CD4-positive, alpha-beta T cell treated with Interleukin-10 for 1 hour (primary cell): ENCODE measurements around the gene RAB2B.
A peak's percentile ranks its signal among the peaks of the same experiment; 100 is the strongest.

Experiments
- DNase-seq: peaks from one replicate; pipeline ENCODE4 v3.0.0-alpha.2; 2020

Gene RAB2B

DNA sequence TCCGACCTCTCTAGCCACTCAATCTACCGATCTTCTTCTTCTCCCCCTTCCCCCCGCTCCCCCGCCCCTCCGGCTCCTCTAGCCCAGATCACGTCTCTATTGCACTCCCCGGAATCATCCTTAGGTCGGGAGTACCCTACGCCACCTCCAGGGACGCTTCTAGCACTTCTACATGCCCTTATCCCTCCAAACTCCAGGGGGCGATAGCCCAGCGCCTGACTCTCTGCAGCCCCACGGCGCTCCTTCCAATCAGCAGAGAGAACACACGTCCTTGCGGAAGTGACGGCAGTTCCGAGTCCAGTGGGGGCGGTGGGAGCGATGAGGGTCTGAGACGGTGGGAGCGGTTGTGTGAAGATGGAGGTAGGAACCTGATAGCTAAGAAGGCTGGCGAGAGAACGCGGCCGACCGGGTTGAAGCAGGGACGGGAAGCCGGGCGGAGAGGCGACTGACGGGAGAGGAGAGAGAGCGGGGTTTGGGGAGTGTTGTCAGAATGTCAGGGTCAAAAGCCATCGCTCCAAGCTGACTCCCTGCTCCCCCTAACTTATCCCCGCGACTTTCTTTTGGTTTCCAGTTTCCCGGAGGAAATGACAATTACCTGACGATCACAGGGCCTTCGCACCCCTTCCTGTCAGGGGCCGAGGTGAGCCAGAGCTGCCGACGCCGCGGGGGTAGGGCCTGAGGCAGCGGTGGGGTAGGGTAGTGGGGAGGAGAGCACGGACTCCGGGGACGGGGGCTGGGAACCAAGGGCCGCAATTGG is at the start of gene RAB2B, which contains the start of gene TOX4:
Gene RAB2B (minus strand): TSS at position 35 of the 757 bp plus-strand sequence. CDS start 87 bp downstream, outside the sequence.
Gene TOX4 (plus strand): TSS at position 271 of the 757 bp plus-strand sequence. CDS start 84 bp downstream, at position 355.
- DNase-seq: peak; percentile 99

DNA sequence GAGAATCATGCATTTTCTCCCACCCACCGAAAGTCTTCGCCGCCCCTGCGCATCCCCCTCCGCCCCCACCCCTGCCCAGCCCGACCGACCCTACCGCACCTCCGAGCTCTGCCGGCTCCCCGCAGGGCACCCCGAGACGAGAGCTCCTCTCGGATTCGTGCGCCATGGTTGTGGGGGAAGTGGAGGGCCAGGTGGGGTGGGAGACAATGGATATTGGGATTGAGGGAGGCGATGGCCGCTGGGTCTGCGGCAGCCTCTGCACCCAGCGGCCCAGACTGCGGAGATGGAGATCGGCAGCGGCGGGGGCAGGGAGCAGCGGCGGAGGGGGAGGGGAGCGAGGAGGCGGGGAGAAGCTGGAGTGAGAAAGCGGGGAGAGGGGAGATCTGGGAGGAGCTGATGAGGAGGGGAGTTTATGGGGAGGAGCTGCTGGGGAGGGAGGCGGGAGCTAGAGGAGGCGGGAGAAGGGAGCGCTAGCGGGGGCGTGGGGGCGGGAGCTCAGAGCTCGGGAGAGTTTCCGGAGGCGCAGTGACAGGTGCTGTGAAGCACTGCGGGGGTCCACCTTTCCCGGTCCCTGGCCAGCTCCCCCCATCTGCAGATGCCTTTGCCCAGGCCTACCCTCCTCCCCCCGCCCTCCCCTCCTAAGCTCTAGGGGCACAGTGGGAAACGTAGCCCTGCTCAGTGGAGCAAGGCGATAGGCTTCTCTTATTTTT is 49.4 kb upstream of the RAB2B start, which contains the start of gene SALL2:
Gene SALL2 (minus strand): TSS at position 385 of the 710 bp plus-strand sequence. CDS start 219 bp downstream, at position 166.
- peak; percentile 72 for DNase-seq

DNA sequence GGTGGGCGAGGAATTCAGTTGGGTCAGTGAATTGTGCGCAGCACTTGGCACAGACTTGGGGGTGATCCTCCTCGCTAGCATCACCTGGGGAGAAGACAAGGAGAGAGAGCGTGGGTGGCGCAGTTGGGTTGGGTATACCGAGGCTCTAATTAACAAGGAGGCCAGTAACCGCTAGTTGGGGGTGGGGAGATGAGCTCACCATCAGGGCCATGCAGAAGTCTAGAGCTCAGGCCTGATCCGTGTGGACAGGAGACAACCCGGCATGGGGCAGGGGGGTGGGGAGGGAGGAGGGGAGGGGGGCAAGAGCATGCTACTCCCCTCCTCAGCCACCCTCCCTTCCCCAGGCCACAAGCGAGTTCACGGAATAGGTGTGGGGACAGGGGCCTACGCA is 48.8 kb upstream of the RAB2B start:
- DNase-seq: no peak

DNA sequence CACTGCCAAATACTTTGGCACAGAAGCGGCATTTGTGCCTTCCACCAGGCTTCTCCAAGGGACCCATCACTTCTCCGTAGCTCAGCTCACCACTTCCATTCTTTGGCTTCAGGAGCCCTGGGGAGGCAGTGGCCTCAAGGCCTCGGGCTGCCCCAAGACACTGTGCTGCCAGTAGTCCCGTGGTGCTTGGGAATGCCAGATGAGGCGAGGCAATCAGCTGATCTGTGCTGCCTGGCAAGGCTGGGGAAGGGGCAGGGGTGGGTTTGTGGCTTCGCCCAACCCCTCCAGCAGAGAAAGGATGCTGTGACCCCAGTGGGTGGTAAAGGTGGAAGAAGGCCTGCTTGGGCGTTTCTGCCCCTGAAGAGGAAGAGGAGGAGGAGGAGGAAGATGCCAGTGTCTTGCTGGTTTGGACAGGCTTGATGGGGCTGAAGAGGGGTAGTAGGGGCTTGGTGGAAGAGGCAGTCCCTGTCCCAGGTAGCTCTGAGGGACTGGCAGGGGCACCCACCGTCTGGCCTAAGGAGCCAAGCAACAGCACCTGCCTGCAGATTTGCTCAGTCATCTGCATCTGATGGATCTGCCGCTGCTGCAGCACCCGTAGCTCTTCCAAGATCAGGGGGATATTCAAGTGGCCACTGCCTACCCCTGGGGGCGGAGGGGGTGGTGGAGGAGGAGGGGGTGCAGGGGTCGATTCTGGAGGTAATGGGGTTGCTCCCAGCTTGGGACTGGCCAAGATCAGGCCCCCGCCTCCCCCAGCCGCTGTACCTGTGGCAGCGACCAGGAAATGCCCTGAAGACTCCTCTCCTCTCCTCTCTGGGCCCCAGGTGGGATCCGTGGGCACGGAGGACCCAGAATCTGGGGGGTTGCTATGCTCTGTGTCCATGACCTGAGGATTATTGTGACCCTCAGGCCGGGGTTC is 48.1 kb upstream of the RAB2B start:
- DNase-seq: no peak

DNA sequence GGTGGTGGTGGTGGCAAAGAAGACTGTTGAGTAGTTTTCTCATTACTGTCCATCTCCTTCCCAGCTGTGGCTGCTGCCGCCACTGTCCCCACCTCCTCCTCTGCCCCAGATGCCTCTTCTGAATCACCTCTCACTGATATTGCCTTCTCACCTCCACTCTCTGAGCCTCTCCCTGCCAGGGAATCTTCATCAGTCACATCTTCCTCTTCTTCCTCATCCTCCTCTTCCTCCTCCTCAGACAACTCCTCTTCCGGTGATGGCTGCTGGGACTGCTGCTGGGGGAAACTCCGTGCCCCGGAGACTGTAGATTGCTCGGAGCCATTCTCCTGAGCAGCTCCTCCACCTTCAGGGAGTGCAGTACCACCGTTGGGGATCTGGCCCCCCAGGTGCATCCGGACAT is 46.4 kb upstream of the RAB2B start:
- DNase-seq: no peak

DNA sequence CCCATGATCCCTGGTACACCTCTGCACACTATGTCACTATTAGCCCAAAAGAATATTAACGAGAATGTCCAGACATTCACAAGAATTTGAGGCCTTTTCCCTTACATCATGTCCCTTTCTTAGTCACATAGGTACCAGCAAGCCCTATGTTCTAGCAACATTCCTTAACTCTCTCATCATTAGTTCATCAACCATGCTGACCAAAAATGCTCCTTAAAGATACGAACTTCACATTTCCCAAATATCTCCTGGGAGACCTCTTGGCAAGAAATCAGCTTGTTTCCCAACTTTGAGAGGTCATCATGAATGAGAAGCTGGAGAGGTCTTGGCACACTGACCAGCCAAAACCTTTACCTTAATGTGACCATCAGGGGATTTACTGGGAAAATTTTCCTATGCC is 44.7 kb upstream of the RAB2B start:
- no peak for DNase-seq

DNA sequence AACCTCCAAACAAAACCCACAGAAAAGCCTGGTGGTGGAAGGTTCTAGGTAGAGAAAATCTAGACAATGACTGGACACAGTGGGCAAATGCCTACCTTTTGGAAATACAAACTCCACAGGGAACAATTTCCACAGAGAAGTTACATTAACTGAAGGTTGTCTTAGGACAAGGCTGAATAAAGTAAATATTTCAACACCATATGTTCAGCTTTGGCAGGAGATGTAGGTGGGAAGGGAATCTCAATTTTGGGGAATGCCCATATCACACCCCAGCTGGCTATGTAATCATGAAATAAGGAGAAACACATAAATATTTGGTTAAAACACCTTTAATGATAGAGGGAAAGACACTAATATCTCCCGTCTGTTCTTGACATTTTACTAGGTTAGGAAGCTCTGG is 44.0 kb upstream of the RAB2B start:
- DNase-seq: no peak

DNA sequence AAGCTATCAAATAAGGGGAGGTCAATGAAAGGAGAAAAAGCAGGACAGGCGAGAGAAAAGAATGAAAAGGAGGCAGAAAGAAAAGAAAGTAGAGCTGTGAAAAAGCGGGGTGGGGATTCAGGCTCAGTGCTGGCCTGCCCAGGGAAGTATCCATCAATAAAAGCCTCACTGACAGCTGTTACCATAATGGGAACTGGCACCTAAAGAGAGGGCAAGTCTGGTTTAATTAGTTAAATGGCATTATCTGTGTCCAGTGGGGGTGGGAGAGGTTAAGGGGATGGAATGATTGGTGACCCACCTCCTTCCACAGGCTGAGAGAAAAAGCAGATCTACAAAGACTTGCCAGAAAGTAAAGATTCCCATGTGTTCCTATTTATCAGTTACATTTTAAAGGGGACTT is 42.0 kb upstream of the RAB2B start:
- no peak for DNase-seq

DNA sequence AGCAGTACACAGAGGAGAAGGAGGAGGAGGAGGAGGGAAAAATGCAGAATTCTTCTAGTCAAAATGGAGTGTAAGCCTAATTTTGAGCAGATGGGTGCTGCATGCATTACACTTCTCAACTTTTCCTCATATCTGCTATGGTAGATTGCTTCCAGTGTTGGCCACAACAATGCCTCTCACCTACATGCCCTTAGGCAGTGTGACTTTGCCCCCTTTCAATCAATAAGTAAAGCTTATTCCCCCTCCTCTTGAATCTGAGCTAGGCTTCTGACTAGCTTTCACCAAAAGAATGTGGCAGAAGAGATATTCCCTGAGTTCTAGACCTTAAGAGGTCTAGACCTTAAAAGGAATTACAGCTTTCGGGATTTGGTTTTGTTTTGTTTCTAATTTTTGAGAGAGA is 37.6 kb upstream of the RAB2B start:
- DNase-seq: no peak

DNA sequence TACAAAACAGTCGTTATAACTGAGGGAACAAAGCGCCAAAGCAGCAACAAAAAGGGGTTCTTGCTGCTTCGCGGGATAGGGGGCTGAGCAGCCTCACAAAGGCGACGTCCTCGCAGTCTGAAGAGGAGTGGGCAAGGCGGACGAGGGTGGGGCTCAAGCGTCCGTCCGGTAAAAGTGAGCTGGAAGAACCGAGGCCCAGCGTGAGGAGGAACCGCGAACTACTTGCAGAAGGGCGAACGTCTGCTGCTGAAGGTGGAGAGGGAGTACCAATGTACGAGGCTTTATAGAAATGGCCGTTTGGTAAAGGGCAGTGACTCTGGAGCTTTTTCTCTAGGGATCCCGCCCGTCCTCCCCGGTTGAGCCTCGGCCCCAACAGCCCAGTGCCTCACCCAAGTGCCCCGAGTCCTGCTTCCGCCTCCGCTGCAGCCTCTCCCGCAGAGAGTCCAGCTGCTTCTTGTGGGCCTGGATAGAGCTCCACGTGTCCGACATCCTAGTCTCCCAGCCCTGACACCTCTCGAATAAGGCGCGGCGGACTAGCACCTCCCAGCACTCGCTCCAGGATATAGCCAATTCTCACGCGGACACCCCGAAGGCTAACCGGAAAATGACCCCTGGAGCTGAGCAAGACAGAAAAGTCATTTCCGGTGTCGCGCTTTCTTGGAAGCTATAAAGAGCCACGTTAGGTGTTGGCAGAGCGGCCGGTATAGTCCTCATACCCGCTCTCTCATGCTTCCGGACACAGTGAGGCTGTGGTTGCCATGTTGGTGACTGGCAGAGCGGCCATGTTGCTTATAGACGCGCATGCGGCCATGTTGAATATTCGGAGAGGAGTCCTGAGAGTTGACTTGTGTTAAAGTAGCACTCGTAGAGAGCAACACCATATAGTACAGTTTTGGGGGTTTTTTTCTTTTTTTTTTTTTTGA is 34.2 kb upstream of the RAB2B start, which contains the start of gene METTL3:
Gene METTL3 (minus strand): TSS at position 606 of the 923 bp plus-strand sequence. CDS start 117 bp downstream, at position 489.
- DNase-seq: peak; percentile 97

DNA sequence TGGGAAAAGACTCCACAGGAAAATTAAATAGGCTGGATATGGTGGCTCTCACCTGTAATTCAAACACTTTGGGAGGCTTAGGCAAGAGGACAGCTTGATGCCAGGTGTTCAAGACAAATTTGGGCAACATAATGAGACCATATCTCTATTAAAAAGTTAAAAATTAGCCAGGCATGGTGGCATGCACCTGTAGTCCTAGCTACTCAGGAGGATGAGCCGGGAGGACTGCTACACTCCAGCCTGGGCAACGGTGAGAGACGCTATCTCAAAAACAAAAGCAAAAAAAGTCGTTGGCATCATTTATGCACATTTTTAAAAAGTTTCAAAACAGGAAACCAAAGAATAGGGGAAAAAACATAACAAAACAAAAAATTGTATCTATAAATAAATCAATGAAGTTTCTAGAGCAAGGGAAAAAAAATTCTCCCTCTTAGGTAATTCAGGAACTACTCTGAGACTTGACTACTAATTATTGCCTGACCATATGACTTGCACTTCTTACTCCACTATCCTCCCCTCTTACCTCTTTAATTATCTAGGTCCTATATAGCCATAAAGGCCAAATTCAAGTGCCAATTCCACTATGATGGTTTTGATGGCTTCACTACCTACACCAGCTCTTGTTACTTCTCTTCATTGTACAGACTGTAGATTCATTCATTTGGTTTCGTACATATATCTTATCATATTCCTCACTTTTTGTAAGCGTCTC is 32.8 kb upstream of the RAB2B start:
- peak; percentile 26 for DNase-seq

DNA sequence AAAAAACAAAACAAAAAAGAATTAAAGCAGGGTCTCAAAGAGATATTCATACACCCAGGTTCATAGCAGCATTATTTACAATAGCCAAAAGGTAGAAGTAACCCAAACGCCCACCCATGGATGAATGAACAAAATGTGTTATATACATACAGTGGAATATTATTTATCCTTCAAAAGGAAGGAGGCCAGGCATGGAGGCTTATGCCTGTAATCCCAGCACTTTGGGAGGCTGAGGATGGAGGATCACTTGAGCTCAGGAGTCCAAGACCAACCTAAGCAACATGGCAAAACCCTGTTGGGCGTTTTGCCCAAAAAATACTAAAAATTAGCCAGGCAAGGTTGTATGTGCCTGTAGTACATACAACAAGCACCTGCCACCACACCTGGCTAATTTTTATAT is 29.8 kb upstream of the RAB2B start:
- DNase-seq: no peak

DNA sequence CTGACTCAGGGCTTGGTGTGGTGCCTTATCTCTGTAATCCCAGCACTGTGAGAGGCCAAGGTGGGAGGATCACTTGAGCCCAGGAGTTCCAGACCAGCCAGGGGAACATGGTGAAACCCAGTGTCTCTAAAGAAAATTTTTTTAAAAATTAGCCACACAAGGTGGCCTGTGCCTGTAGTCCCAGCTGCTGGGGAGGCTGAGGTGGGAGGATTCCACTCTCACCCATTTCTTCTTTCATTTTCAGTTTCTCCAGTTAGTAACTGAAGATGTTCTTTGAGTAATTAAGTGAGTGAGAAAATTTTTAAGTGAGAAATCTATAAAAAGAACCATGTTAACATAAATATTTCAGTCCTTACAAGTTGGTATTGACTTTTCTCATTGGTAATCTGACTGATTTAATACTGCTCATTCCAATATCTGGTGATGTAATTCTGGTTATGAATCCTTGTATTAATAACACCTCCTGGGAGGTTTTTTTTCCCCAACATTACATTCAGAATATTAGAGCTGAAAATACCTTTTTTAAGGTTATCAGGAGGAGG is 28.3 kb upstream of the RAB2B start:
- DNase-seq: peak; percentile 36

DNA sequence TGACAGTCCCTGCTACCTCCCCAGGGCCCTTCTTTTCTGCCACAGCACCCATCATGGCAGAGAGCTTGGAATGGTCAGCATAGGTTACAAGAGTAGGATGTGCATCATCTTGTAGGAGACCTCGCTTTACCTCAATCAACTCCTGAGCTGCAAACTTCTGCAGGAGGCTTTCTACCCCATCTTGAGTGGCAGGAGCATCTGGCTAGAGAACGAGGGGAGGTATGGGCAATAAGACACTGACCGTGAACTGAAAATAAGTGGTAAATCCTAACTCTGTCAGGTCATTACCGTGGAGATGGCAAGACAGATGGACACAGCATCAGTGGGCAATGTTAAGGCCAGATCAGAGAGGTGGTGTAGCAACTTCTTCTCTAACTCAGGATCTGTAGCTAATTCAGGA is 26.6 kb upstream of the RAB2B start:
- no peak for DNase-seq

DNA sequence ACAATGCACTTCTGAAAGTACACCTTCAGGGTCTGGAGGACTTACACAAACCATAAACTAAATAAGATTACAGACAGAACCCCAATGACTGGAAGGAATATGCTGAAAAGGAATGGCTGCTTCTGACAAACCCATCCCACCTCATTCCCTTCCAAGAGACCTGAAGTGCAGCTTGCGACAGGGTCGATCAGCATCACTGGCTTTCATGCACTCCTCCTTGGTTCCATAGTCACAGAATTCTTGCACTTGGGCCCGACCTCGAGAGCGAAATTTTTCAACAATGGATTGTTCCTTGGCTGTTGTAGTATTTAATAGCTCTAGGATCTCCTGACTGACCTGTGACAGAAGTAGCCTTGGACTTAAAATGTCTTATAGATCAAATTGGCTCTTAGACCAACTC is 24.8 kb upstream of the RAB2B start:
- DNase-seq: no peak

DNA sequence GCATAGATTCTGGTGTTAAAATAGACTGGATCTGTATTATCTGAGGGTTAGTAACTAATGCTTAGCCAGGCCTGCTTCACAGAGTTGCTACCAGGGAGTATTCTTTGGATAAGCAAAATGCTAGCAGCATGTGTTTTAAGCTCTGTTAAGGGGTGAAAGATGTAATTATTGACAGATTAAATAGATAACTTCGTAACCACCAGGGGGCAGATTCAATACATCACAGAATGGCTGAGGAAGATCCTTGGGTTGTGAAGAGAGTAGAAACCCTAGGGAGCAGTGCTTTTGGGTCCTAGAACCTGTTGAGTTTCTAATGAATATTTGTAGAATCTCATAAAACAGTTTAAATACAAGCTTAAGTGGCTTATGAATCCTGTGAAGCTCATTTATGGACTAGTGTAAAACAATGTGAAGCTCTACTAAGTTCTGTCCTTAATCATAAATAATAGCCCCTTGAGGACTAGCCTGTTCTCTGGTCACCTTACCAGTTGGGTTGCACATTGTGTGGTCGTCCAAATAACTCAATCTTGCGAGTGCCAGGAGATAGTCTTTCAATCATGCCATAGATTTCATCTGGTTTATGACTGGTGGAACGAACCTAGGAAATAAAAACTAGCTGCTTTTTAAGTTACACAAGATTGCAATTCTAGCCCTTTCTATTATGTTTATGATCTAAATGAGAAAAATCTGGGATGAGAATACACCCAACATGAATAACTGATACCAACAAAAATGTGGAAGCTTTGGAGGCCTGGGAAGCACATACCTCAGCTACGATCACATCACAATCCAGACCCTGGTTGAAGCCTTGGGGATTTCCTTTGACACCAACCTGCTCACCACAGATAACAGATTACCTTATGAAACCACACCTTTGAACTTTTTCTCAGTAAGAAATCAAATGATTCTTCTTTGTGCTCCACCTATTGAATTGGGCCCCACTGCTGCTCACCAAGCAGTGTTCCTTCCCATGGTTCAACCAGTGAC is 22.1 kb upstream of the RAB2B start:
- peak; percentile 71 for DNase-seq

DNA sequence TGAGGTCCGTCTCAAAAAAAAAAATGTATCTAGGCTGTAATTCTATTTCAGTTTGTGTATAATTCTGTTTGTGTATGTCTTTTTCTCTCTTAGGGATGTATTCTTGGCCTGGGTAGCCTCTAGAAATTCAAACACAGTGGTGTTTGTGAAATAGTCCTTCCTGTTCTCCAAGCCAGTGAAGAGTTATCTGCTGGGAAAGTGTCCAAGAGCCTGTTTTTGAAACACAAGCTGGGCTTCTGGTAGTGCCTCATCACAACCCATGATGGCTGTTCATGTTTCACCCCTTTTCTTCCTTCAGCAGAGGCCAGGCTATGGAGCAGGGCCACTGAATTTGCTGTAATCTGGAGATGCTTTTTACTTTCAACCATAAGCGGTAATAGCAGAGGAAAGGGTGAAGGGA is 19.7 kb upstream of the RAB2B start:
- DNase-seq: no peak

DNA sequence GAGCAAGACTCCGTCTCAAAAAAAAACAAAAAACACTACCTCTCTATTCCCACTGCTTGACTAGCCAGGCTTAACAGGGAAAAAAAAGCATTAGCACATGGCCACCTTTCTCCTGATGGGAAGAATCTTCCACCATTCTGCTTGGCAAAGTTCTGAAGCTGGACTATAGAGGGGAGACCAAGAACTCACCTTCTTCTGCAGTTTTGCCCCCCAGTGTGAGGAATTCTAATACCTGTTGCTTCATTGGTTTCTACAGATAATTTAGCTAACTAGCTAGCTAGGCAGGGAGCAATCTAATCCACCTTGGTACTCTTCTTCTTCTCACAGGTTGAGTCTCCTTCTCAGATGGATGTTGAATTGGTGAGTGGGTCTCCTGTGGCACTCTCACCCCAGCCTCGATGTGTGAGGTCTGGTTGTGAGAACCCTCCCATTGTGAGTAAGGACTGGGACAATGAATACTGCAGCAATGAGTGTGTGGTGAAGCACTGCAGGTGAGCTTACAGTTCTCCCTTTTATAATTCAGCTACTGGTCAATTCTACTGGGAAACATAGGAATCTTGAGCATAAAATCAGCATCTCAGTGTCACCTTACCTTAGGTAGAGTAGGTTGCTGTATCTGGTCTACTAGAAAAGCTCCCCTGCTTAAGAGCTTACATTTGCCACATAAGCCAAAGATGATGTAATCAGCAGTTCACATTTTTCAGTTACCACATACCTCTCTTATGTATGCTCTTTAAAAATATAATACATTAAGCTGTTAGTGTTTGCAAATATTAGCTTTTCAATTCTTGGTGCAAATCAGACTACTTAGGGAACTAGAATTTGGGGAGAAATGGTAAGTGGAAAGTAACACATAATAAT is 18.4 kb upstream of the RAB2B start:
- DNase-seq: no peak
